Mesothelial cell of epicardium (in vitro differentiated cells): ENCODE results near the gene KLK1. TPM values are rescaled to one million over a fixed set of nuclear protein-coding genes. Genes with fewer than 3 reads are reported as not detected.
"Not testable (repeated sequence)": the region's sequence is repeated elsewhere in the genome, so short reads cannot be mapped to it uniquely, and the experiment has no call there.

ENCODE experiments used
- DNase-seq, 2 experiments: peaks; one replicate each; pipeline ENCODE4 v3.0.0; 2021; ENCODE audit warnings: low spot score in 2 of 2; ENCODE audit not compliant: unreplicated experiment in 2 of 2
- H3K27ac Mint-ChIP-seq: 2 replicates; pipeline ENCODE4 v1.8.0; 2021; ENCODE audit warnings: mixed read lengths
- H3K27me3 Mint-ChIP-seq: 2 replicates; pipeline ENCODE4 v1.8.0; 2021; ENCODE audit warnings: low read depth, mixed read lengths
- H3K36me3 Mint-ChIP-seq: 2 replicates; pipeline ENCODE4 v1.8.0; 2021; ENCODE audit warnings: mixed read lengths
- H3K4me1 Mint-ChIP-seq: 2 replicates; pipeline ENCODE4 v1.8.0; 2021; ENCODE audit warnings: mixed read lengths
- H3K4me3 Mint-ChIP-seq: 2 replicates; pipeline ENCODE4 v1.8.0; 2021; ENCODE audit warnings: mild to moderate bottlenecking, moderate library complexity, mixed read lengths
- H3K9me3 Mint-ChIP-seq: 2 replicates; pipeline ENCODE4 v1.8.0; 2021; ENCODE audit warnings: mixed read lengths
- CTCF ChIP-seq: fragments of 200-600 bp; sonication (generic); IDR thresholded peaks from one replicate; pipeline ENCODE4 v1.5.0; 2021; ENCODE audit warnings: antibody characterized with exemption; ENCODE audit not compliant: unreplicated experiment
- total RNA-seq: library from RNA; stranded (reverse); gene quantifications from 3 replicates; pipeline ENCODE4 v1.2.1, GENCODE V29; 2021

The KLK1 gene
- total RNA-seq, 1 donor from 2014 or later: 0.40 TPM

DNA sequence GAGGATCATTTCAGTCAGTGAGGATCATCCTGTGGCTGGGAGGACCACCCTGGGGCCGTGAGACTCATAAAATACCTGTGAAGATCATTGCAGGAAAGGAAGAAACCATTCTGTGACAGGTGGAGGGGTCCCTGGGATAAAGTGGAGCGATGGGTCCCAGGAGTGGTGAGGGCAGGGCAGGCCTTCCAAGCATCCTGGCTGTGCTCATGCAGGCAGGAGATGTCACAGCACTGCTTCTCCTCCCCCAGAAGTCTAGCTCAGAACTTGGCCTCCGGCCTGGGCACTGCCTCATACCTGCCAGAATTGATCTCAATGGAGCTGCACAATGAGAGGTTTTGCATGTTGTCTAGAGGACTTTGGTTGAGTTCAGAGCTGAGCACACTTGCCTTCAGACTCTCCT is 11.1 kb downstream of the KLK1 start:
- TF ChIP-seq CTCF: no peak

DNA sequence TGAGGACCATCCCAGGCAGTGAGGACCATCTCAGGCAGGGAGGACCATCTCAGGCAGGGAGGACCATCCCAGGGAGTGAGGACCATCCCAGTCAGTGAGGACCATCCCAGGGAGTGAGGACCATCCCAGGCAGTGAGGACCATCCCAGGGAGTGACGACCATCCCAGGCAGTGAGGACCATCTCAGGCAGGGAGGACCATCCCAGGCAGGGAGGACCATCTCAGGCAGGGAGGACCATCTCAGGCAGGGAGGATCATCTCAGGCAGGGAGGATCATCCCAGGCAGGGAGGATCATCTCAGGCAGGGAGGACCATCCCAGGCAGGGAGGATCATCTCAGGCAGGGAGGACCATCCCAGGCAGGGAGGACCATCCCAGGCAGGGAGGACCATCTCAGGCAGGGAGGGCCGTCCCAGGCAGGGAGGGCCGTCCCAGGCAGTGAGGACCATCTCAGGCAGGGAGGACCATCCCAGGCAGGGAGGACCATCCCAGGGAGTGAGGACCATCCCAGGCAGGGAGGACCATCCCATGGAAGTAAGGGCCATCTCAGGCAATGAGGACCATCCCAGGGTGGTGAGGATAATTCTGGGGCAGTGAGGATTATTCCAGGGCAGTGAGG is 11.9 kb downstream of the KLK1 start:
- not testable (repeated sequence) for DNase-seq, H3K4me3 Mint-ChIP-seq, H3K9me3 Mint-ChIP-seq, H3K36me3 Mint-ChIP-seq, H3K4me1 Mint-ChIP-seq, H3K27ac Mint-ChIP-seq
- peaks cover 57% of the 10 kb centered on the region for H3K27me3 Mint-ChIP-seq

More for the DNA sequence above, 11.1 kb downstream of the KLK1 start:
- no peak overlapping the region for H3K27ac Mint-ChIP-seq
- H3K4me3 Mint-ChIP-seq: no peak overlapping the region
- H3K27me3 Mint-ChIP-seq: peaks cover 63% of the 10 kb centered on the region
- H3K9me3 Mint-ChIP-seq: peaks cover 4% of the 10 kb centered on the region
- no peak for DNase-seq
- H3K36me3 Mint-ChIP-seq: no peaks in the 10 kb centered on the region
- H3K4me1 Mint-ChIP-seq: no peaks in the 10 kb centered on the region

DNA sequence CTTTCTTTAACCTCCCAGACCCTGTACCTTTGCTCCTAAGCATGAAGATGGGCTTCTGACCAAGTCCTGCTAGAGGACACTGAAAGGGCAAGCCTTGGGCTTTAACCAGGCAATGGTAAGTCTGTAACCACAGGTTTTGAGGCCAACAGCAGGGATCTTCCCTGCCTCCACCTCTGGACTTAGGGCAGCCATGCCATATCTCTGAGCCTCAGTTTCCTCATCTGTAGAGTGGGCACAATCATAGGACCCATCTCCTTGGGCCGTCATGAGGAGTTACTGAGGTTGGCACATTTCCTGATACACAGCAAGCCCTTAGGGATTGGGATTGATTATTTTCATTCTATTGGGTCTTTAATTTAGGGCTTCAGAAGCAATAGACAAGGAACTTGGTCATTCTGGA is 14.7 kb downstream of the KLK1 start:
- peaks cover 4% of the 10 kb centered on the region for H3K4me1 Mint-ChIP-seq
- no peak overlapping the region for H3K4me3 Mint-ChIP-seq
- H3K27me3 Mint-ChIP-seq: peaks cover 31% of the 10 kb centered on the region
- DNase-seq: no peak
- H3K27ac Mint-ChIP-seq: no peak overlapping the region
- no peak for TF ChIP-seq CTCF
- no peaks in the 10 kb centered on the region for H3K9me3 Mint-ChIP-seq
- H3K36me3 Mint-ChIP-seq: no peaks in the 10 kb centered on the region

GRCh38 chr19:50804420-50805272 is 18.9 kb downstream of the KLK1 start:
- peak; percentile 97 to 99 for DNase-seq
- H3K4me1 Mint-ChIP-seq: peaks cover 26% of the 10 kb centered on the region
- peak overlapping the region; percentile 97 for H3K4me3 Mint-ChIP-seq

GRCh38 chr19:50803633-50804419 is 19.8 kb downstream of the KLK1 start:
- Mint-ChIP-seq H3K36me3 (peaks cover 9% of the 10 kb centered on the region), H3K27me3 (peaks cover 8% of the 10 kb centered on the region), H3K4me1 (peaks cover 26% of the 10 kb centered on the region), H3K27ac (peak overlapping the region; percentile 100), H3K4me3 (peak overlapping the region; percentile 97), H3K9me3 (no peaks in the 10 kb centered on the region)
- DNase-seq: peak in 1 of 2 experiments; percentile 45
- TF ChIP-seq CTCF: no peak

More at GRCh38 chr19:50804420-50805272, 18.9 kb downstream of the KLK1 start:
- Mint-ChIP-seq H3K36me3 (peaks cover 9% of the 10 kb centered on the region), H3K27ac (peak overlapping the region; percentile 100), H3K27me3 (peaks cover 11% of the 10 kb centered on the region), H3K9me3 (no peaks in the 10 kb centered on the region)
- no peak for TF ChIP-seq CTCF
